Endodermal cell (in vitro differentiated cells): ENCODE data around the gene CD22. TPM values are rescaled to one million over a fixed set of nuclear protein-coding genes. Genes with fewer than 3 reads are reported as not detected.

ENCODE experiments used
- DNase-seq: peaks from one replicate; pipeline ENCODE4 v3.0.0-alpha.2; 2017
- H3K27ac ChIP-seq: 2 replicates; pipeline ENCODE4 v1.5.1; 2013; ENCODE audit warnings: mild to moderate bottlenecking, low read depth, low read length, moderate library complexity
- H3K27me3 ChIP-seq: 2 replicates; pipeline ENCODE4 v1.6.1; 2013; ENCODE audit warnings: mild to moderate bottlenecking, low read length, moderate library complexity; ENCODE audit not compliant: insufficient read depth, control insufficient read depth, poor library complexity, severe bottlenecking
- H3K36me3 ChIP-seq: 2 replicates; pipeline ENCODE4 v1.7.0; 2013; ENCODE audit warnings: mild to moderate bottlenecking, low read length, moderate library complexity; ENCODE audit not compliant: control insufficient read depth, insufficient read depth
- H3K4me1 ChIP-seq: one replicate; pipeline ENCODE4 v1.7.0; 2013; ENCODE audit warnings: low read length; ENCODE audit not compliant: control insufficient read depth, insufficient read depth
- H3K4me3 ChIP-seq: 2 replicates; pipeline ENCODE4 v1.5.1; 2013; ENCODE audit warnings: mild to moderate bottlenecking, low read length, moderate library complexity
- H3K9ac ChIP-seq: 2 replicates; pipeline ENCODE4 v1.6.1; 2013; ENCODE audit warnings: mild to moderate bottlenecking, low read length, moderate library complexity; ENCODE audit not compliant: poor library complexity, severe bottlenecking; ENCODE audit errors: extremely low read depth
- H3K9me3 ChIP-seq: 2 replicates; pipeline ENCODE4 v1.6.1; 2013; ENCODE audit warnings: mild to moderate bottlenecking, low read length, moderate library complexity; ENCODE audit not compliant: control insufficient read depth
- H3K27ac Mint-ChIP-seq: 2 replicates; pipeline ENCODE4 v1.8.0; 2020; ENCODE audit warnings: mixed read lengths
- H3K27me3 Mint-ChIP-seq: 2 replicates; pipeline ENCODE4 v1.8.0; 2021; ENCODE audit warnings: mild to moderate bottlenecking, mixed read lengths; ENCODE audit not compliant: insufficient read depth
- H3K36me3 Mint-ChIP-seq: 2 replicates; pipeline ENCODE4 v1.8.0; 2020; ENCODE audit warnings: low read depth, mixed read lengths
- H3K4me1 Mint-ChIP-seq: 2 replicates; pipeline ENCODE4 v1.8.0; 2020; ENCODE audit warnings: mixed read lengths
- H3K4me3 Mint-ChIP-seq: 2 replicates; pipeline ENCODE4 v1.8.0; 2020; ENCODE audit warnings: mild to moderate bottlenecking, moderate library complexity, mixed read lengths
- H3K9me3 Mint-ChIP-seq: 2 replicates; pipeline ENCODE4 v1.8.0; 2020; ENCODE audit warnings: mild to moderate bottlenecking, mixed read lengths
- CTCF ChIP-seq: fragments of 200-600 bp; sonication (generic); conservative IDR thresholded peaks from 2 replicates; pipeline ENCODE4 v1.5.0; 2021; ENCODE audit warnings: antibody characterized with exemption, mild to moderate bottlenecking
- WGBS, 2 experiments: methylation state at CpG; one replicate each; pipeline versions ENCODE4 v1.1.5 to v1.1.7; 2013; ENCODE audit warnings: missing lambda C conversion rate in 2 of 2, mixed read lengths in 1 of 2; ENCODE audit not compliant: insufficient coverage in 1 of 2, insufficient read length in 1 of 2; 5-methylcytosine and 5-hydroxymethylcytosine counted together
- total RNA-seq, 2 donors: library from RNA; stranded (reverse); fragmentation: NEBNext Ultra II Directional in 1 of 2; extraction: Animal tissue kit (Norgen Biotek cat#: 25700) in 1 of 2; gene quantifications; 2 replicates in 1 of 2; 3 replicates in 1 of 2; pipeline ENCODE4 v1.2.1, GENCODE V29; 2021

The CD22 gene
- total RNA-seq, 2 donors from 2014 or later = not detected

DNA sequence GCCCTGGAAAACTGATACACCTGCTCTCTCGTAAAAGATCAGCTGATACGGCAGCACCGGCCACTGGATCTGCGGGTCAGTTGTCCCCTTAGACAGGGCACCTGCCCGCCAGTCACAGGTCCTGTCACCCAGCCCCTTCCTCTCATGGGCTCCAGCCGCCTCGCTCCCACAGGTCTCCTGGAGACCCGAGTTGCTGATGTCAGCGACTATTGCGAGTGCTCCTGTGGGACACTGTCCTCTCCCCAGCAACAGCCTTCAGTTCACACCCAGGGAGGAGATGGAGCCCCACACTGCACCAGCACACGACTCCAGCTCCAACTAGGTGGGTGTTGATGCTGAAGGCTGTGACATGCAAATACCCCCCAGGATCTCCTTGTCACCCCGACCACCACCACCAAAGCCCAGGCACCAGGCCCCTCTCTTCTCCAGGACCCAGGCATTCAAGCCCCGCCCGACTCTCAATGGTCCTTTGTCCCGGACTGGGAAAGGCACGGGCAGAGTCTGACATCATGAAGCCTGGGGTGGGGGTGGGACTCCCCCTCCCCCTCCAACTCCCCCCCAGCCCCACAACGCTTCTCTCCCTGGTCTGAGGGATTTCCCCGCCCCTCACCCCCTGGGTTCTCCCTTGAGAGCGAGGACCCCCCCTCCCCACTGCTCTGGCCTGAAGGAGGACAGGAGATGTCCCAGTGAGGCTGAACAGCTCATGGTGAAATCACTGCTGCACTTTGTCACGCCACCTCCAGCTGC, 38.4 kb upstream of the CD22 start:
- Mint-ChIP-seq H3K27ac (no peak overlapping the region), H3K36me3 (no peaks in the 10 kb centered on the region), H3K4me3 (no peak overlapping the region), H3K4me1 (peaks cover 6% of the 10 kb centered on the region), H3K27me3 (peaks cover 8% of the 10 kb centered on the region), H3K9me3 (no peaks in the 10 kb centered on the region)
- Histone ChIP-seq H3K27ac (no peak overlapping the region), H3K9me3 (no peaks in the 10 kb centered on the region), H3K36me3 (no peaks in the 10 kb centered on the region), H3K27me3 (no peaks in the 10 kb centered on the region), H3K4me1 (peaks cover 5% of the 10 kb centered on the region), H3K4me3 (no peak overlapping the region), H3K9ac (no peak overlapping the region)
- TF ChIP-seq CTCF = no peak
- no peak for DNase-seq
- 88 to 90% methylated on average over 6 to 19 of the region's 20 CpGs for WGBS, 2 experiments

DNA sequence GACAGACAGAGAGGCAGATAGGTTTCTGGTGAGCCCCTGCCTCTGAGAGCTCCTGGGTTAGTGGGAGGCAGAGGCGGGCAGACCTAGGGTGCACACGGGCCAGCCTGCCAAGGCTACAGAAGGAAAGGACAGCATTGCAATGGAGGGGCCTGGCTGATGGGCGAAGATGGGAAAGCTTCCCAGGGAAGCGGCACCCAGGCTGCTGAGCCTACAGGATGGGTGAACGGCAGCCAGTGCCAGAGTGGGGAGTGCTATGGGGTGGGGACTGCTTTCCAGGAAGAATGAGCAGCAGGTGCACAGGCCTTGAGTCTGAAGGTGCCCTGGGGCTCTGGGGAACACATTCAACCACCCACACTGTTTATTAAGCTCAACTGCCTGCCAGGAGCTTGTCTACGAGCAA, 37.7 kb upstream of the CD22 start:
- no peak overlapping the region for H3K4me3 ChIP-seq
- H3K36me3 ChIP-seq = no peaks in the 10 kb centered on the region
- DNase-seq = no peak
- H3K9me3 Mint-ChIP-seq = no peaks in the 10 kb centered on the region
- peaks cover 5% of the 10 kb centered on the region for H3K4me1 ChIP-seq
- H3K36me3 Mint-ChIP-seq = no peaks in the 10 kb centered on the region
- no peak overlapping the region for H3K27ac Mint-ChIP-seq
- H3K9ac ChIP-seq = no peak overlapping the region
- no peaks in the 10 kb centered on the region for H3K27me3 ChIP-seq
- no peak for TF ChIP-seq CTCF
- no peak overlapping the region for H3K4me3 Mint-ChIP-seq
- H3K4me1 Mint-ChIP-seq = peaks cover 6% of the 10 kb centered on the region
- H3K27me3 Mint-ChIP-seq = peaks cover 8% of the 10 kb centered on the region
- 84 to 100% methylated on average over 3 to 6 of the region's 6 CpGs for WGBS, 2 experiments
- H3K27ac ChIP-seq = no peak overlapping the region
- H3K9me3 ChIP-seq = no peaks in the 10 kb centered on the region

GRCh38 chr19:35291916-35292315, 37.1 kb upstream of the CD22 start, which contains the start of gene MAG:
Gene MAG, plus strand, starts transcription at chr19:35292161. Its CDS starts 3,248 bp downstream, at chr19:35295409.
- no peak within 1 kb of the TSS for H3K4me3 ChIP-seq
- peaks cover 6% of the 10 kb centered on the region for H3K4me1 Mint-ChIP-seq
- no peak for TF ChIP-seq CTCF
- peaks cover 5% of the 10 kb centered on the region for H3K4me1 ChIP-seq
- no peak within 1 kb of the TSS for H3K27ac ChIP-seq
- H3K27me3 Mint-ChIP-seq = peaks cover 8% of the 10 kb centered on the region
- no peaks in the 10 kb centered on the region for H3K36me3 Mint-ChIP-seq
- no peaks in the 10 kb centered on the region for H3K9me3 ChIP-seq
- no peak within 1 kb of the TSS for H3K9ac ChIP-seq
- no peak for DNase-seq
- 73 to 86% methylated on average over 3 to 12 of the region's 12 CpGs for WGBS, 2 experiments
- no peaks in the 10 kb centered on the region for H3K9me3 Mint-ChIP-seq
- no peaks in the 10 kb centered on the region for H3K36me3 ChIP-seq
- H3K27ac Mint-ChIP-seq = no peak within 1 kb of the TSS
- no peak within 1 kb of the TSS for H3K4me3 Mint-ChIP-seq
- H3K27me3 ChIP-seq = no peaks in the 10 kb centered on the region
